HL-60/S4 (cell line): ENCODE measurements around the gene TRIM49D1.
"Not testable (repeated sequence)": the region's sequence is repeated elsewhere in the genome, so short reads cannot be mapped to it uniquely, and the experiment has no call there.

Experiments
- in situ Hi-C: fragments of 300-500 bp; cut with MboI; formaldehyde crosslinking; loops from 2 replicates; pipeline ENCODE4 v1.14.3; 2022; ENCODE audit warnings: low sequenced_read_pairs

Gene TRIM49D1, protein sequence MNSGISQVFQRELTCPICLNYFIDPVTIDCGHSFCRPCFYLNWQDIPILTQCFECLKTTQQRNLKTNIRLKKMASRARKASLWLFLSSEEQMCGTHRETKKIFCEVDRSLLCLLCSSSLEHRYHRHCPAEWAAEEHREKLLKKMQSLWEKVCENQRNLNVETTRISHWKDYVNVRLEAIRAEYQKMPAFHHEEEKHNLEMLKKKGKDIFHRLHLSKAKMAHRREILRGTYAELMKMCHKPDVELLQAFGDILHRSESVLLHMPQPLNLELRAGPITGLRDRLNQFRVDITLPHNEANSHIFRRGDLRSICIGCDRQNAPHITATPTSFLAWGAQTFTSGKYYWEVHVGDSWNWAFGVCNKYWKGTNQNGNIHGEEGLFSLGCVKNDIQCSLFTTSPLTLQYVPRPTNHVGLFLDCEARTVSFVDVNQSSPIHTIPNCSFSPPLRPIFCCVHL

DNA sequence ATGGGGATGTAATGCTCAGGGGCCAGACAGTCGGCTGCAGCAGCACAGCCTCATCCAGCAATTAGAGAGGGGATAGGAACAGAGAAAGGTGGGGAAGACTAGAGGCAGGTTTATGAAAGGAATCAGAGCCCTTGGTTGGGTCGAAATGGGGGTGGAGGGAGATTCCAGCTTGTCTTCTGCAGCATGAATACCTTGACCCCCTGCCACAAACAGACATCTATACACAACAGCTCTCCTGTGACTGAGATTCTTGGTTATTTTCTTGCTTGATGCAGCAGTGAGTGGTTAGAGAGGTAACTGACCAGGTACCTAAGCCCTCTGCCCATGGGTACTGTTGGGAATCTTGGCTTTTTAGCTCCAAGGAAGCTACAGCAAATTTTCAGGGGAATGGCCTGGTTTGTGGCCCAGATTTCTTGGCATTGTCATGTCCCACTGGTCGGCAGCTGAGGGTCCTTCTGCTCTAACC is at the start of gene TRIM49D1:
Gene TRIM49D1, minus strand, starts transcription at position 51 of the 466 bp plus-strand sequence. CDS start 4,535 bp downstream, outside the sequence.
- in situ Hi-C loops, result no loop called here

DNA sequence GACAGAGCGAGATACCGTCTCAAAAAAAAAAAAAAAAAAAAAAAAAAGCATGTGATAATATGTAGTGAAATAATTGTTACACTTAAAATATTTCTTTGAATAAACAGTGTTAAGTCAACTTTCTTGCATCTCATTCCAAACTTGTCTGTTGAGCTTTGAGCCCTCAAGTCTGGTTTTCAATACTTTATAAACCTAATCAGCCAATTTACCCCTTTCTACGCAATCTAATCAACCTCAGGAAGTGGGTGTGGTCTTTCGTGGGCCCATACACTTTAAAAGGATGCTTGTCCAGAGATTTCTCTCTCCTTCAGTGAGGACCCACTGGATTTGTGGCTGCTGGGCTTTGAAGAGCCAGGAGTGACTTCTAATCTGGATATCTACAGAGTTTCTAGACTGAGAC is 43.7 kb upstream of the TRIM49D1 start, which contains the start of gene TRIM64:
Gene TRIM64, plus strand, starts transcription at position 301 of the 400 bp plus-strand sequence. CDS start 2,467 bp downstream, outside the sequence.
- in situ Hi-C loops, result not testable (repeated sequence)

GRCh38 chr11:89960833-89961232 is 38.8 kb upstream of the TRIM49D1 start:
- in situ Hi-C loops, result not testable (repeated sequence)

DNA sequence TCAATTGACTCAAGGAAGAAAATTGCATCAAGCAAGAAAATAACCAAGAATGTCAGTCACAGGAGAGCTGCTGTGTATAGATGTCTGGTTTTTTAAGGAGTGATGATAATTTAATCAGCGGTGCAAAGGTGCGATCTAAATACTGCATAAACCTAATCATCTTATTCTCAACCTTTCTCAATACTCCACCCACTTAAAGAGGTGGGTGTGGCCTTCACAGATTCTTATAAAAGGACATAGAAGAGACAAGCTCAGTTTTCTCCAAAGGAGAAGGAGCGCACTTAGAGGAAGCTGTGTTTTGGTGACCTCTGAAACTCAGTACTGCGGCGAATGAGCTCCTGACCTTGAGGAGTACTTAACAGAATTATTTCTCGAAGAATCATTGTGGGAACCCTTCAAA is 1.7 kb upstream of the TRIM49D1 start, which contains the start of gene TRIM49D2:
Gene TRIM49D2, plus strand, starts transcription at position 301 of the 400 bp plus-strand sequence. CDS start 2,698 bp downstream, outside the sequence.
- in situ Hi-C loops, result not testable (repeated sequence)

GRCh38 chr11:89900809-89901208 is 21.2 kb downstream of the TRIM49D1 start:
- in situ Hi-C loops, result not testable (repeated sequence)

DNA sequence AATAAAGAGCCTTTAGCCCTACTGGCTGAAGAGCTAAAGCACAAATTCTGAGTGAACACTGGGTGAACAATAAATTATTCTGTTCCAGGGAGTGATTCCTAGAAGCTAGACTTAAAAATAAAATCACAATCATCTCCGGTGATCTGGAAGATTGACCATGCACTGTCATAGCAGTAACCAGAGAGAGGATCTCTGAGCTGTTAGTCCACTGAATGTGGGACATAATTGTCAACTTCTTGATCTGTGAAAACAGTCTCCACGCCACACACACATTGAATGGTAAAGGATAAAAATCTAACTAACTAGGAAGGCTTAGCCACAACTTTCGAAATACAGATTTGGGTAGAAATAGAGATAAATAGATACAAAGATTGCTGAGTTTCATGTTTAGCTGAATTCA is 28.8 kb downstream of the TRIM49D1 start:
- in situ Hi-C loops, result not testable (repeated sequence)

DNA sequence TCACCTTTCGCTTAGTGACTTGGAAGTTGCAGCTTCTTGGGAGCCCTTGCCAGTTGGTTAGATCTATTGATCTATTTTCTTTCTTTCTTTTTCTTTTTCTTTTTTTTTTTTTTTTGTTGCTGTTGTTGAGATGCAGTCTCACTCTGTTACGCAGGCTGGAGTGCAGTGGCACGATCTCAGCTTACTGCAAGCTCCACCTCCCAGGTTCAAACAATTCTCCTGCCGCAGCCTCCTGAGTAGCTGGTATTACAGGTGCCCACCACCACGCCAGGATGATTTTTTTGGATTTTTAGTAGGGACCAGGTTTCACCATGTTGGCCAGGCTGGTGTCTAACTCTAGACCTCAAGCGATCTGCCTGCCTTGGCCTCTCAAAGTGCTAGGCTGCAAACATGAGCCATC is 44.5 kb downstream of the TRIM49D1 start:
- in situ Hi-C loops, result not testable (repeated sequence)

GRCh38 chr11:89872588-89872987 is 49.5 kb downstream of the TRIM49D1 start:
- in situ Hi-C loops, result not testable (repeated sequence)

- in situ Hi-C loops, result not testable (repeated sequence)
These were observed 56.8 kb downstream of the TRIM49D1 start for GRCh38 chr11:89865223-89865622.

DNA sequence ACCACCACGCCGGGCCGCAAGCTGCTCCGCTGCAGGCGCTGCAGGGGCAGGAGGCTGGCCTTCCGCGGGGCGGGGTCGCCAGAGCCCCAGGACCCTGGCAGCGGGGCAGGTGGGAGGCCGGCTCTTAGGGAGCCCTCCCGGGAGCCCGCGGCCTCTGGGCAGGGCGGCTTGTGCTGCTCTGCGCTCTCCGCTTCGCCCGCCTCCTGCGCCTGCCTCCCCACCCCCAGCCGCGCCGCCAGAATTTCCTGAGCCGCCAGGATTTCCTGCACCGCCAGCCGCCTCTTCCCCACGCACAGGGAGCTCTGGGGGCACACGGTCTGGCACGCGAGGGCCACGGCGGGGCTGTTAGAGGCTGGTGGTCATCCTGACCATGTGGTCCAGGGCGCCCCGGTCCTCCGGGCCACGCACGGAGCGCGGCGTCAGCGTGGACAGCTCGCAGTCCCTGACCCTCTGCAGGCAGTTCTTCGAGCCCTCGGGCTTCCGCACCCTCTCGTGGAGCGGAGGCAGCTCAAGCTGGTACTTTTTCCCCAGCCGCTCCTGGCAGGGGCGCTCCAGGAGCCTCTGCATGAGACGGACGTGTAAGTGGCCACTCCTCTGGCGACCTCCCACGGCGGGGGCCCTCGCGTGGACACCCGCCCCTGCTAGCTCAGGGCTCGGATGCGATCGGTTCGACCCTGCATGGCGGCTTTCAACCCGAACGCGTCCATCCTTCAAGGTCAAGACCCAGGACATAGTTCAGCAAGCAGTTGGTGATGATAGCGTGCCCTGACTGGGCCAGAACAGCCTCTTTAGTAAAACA is 57.9 kb downstream of the TRIM49D1 start:
- in situ Hi-C loops, result not testable (repeated sequence)
